NCI-H2081 treated with DMSO at 0.1 percent for 48 hours (cell line): Measurements from ENCODE around the gene PROSER3.
"Not testable (repeated sequence)": the region's sequence is repeated elsewhere in the genome, so short reads cannot be mapped to it uniquely, and the experiment has no call there.

Source experiments
- DNase-seq: peaks from one replicate; lab custom pipeline; 2025; lab: John Stamatoyannopoulos, UW

The PROSER3 gene

DNA sequence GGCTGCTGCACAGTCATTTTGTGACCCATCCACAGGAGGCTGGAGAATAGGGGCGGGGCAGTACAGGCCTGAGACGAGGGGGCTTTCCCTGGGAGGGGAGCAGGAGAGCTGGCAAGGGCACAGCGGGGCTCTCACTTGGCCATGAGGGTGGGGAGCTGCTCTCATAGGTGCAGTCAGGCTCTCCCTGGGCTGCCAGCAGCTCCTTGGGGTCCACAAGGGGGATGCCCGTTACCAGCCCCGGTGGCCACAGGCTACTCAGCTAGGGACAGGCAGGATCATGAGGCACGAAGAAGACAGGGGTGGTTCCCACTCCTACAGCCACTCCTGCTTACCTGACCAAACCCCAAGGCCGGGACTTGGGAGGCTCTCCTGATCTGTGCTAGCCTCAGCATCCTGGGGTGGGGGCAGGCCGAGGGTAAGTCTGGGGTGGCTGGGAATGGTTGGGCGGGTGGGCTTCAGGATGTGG lies 33.9 kb downstream of the PROSER3 start:
- no peak for DNase-seq

DNA sequence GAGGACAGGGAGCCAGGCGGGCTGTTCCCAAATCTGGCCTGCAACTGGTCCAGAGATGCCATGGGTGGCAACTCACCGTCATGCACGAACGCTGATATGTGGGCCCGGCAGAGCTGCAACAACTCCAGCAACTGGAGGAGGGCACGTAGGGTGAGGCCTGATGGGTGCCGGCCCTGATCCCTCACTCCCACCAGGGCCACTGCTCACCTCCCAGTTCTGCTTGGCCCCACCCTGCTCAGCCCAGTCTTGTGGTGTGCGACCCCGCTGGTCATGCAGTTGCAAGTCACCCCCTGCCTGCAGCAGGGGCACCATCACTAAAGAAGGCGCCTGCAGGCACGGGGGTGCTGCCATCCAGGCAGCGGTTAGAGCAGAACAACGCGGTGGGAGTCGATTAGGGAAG lies 34.3 kb downstream of the PROSER3 start:
- DNase-seq: no peak

DNA sequence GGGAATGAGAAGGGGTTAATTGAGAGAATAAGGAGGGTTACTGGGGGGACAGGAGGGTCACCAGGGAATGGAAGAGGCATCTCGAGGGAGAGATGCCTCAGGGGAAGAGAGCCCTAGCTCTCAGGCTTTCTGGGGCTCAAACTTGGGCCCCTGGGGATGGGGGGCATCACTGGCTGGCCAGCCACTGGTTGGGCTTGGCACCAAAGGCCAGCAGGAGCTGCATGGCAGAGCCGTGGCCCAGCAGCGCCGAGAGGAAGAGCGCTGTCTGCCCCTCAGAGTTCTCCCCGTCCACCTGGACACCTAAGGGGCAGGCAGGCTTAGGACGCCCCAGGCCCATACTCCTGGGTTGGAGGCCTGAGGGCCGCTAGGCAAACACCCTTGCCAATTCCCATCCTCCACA lies 34.9 kb downstream of the PROSER3 start:
- no peak for DNase-seq

DNA sequence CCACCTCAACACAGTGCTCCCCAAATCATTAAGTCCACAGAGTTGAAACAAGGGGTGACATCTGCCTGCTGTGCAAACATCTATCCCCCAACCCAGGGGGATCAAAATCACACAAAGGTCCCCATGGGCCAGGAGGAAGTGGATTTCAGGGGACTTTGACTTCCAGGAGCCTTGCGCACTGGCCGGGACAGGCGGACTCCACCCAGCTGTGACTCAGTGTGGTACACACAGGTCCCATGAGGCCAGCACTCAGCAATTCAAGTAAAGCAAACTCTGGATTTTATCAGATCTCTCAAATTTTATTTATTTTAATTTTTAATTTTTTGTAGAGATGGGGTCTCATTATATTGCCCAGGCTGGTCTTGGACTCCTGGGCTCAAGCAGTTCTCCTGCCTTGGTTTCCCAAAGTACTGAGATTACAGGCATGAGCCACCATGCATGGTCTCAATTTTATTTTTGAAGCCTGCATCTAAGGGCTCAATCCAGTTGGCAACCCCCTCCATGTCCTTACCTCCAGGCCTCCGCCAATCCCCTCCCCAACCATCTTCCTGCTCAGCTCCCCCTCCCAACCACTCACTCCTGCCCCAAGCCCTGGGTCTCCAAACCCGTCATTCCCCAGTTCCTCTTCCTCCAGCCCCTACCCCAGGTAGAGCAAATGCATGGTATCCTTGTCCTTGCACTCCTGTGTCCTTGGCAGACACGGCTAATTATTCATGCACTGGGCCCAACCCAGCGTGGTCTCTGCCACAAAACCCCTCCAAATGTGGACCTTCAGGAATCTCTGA lies 35.6 kb downstream of the PROSER3 start:
- no peak for DNase-seq

DNA sequence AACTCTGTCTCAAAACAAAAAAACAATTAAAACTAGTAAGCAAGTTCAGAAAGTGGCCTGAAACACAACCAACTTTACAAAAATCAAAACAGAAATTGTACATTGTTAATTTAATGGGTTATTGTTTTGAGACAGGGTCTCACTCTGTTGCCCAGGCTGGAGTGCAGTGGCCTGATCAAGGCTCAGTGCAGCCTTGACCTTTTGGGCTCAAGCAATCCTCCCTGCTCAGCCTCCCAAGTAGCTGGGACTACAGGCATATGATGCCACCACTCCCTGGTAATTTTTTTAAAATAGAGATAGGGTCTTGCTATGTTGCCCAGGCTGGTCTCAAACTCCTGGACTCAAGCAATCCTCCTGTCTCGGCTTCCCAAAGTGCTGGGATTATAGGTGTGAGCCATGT lies 37.6 kb downstream of the PROSER3 start:
- DNase-seq: not testable (repeated sequence)

DNA sequence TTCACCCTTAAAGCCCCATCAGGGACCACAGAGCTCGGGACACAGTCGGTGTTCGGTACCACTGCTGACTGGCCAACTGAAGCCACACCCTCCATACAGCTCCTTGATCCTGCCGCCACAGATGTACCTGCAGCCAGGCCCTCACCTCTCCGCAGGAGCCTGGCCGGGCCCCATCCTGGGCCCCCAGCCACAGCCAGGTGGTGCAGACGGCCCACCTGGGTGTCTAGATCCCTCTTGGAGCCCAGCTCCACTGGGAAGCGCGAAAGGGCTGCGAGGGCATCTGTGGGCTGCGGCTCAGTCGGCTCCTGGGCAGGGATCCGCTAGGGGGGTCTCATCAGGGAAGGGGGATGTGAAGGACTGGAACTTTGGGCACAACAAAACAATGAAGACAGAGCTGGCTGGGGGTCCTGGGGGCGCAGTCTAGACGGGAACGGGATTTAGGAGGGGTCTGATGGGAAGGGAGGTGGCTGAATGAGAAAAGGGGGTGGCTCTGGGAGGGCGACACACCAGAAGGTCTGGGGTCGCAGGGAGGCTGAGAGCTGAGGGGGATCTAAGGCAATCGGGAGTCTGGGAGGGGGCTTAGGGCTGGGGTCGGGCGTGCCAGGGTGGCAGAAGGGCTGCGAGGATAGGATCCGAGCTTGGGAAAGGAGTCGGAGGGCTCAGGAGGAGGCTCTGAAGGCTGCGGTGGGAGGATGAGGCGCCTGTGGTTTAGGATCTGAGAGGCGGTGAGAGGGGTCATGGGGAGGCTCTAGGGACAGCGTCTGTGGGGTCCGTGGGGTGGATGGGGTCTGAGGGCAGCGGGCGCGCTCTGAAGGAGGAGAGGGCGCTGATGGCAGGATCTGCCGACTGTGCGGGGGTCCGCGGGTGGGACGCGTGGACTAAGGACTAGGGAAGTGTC lies 38.9 kb downstream of the PROSER3 start:
- DNase-seq: no peak

DNA sequence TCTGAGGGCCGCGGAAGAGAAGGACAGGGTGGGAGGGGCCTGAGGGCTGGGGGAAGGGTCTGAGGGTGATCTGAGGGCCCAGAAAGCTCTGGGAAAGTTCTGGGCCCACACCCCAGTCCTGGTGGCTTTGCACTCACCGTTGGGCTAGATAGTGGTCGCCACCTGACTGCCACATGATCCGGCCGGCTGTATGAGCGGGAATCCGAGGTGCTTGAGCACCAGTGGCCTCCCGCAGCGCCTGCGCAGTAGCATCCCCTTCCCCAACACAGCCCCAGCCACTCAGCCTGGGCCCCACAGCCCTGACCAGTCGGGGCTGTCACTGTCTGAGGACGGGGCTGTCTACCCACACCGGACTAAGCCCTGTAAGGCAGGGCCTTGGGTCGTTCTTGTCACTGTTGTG lies 39.7 kb downstream of the PROSER3 start:
- DNase-seq: no peak

DNA sequence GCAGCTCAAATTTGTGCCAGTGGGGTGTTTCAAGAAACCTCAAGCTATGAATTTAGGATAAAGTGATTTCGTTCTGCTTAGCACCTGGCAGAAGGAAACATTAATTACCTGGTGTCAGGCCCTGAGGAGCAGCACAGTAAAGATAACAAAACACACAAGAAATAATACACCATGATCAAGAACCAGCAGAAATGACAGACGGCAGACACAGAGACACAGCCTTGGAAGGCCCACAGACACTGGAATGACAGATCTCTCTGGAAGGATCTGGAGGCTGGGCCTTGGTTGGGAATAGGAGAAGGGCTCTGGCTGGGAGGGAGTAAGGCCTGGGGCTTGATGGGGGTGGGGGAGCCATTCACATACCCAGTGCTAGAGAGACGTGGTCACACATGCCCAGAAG lies 43.9 kb downstream of the PROSER3 start:
- DNase-seq: no peak

DNA sequence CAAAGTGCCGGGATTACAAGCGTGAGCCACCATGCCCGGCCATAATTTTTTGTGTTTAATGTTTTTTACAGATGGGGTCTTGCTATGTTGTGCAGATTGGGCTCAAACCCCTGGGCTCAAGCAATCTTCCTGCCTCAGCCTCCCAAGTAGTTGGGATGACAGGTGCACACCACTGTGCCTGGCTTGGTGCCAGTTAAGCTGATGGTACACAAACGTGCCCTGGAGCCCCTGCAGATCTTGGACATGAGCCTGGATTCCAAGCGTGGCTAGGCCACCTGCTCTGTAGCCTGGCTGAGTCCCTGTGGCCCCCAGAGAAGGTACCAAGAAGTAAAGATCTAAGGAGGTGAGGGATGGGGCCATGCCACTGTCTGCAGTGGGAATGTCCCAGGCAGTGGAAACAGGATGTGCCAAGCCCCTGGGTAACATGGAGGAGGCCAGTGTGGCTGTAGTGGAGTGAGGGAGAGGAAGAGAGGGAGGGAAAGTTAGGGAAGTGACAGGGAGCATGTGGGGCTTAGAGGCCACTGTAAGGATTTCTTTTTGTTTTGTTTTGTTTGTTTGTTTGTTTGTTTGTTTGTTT lies 47.6 kb downstream of the PROSER3 start:
- no peak for DNase-seq

DNA sequence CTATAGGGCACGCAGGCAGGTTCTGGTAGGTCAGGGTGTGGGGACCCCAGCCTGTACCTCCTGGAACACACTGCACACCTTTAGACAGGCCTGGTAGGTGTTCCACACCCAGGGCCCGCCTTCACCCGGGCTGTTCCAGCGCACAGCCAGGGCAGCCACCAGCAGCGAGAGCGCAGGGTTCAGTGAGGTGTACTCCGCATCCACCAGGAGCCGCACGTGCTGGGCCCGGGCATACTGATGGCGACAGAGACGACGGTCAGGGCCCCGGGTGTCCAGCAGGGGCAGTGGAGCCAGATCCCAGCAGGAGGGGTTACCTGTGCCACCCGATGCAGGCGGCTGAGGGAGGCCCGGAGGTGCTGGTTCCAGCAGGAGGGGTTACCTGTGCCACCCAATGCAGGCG lies 48.6 kb downstream of the PROSER3 start:
- DNase-seq: no peak

DNA sequence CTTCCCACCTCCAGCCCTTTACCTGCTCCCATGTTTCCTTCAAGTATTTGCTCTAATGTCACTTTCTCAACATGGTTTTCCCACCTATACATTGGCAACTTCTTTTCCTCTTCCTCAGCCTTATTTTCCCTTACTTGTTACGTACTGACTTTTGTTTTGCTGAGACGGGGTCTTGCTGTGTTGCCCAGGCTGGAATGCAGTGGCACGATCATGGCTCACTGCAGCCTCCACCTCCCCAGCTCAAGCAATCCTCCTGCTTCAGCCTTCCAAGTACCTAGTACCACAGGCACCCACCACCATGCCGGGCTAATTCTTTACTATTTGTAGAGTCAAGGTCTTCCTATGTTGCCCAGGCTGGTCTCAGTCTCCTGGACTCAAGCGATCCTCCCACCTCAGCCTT lies 49.7 kb downstream of the PROSER3 start:
- no peak for DNase-seq

DNA sequence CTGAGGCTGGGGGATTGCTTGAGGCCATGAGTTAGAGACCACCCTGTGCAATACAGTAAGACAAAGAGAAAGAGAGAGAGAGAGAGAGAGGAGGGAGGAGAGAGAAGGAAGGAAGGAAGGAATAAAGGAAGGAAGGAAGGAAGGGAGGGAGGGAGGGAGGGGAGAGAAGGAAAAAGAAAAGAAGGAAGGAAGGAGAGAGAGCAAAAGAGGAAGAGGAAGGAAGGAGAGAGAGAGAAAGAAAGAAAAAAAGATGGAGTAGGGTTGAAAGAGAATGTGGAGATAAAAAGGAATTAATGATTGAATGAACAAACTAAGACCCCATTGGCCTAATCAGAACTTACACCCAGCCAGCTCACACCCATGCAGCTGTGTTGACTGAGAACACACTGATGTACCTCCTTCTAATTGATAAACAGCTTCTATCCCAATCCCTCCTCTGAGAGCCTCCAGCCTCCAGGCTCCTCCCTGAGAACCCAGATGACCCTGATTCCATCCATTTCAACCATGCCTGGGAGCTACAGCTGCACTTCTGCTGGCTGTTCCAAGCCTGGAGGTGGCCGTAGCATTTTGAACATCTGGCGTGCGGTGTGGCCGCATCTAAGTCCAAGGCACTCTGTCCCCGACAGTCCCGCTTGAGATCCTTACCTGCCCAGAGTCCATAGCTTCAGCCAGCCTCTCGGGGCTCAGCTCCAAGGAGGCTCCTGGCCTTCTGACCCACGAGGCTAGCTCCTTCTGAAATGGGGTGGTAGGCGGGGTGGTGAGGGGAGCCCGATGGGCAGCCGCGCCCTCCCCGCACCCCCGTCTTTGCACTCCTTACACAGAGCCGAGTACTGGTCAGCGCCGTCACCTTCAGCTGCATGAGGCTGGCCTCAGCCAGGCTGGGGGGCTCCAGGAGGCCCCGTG lies 53.6 kb downstream of the PROSER3 start:
- DNase-seq: no peak

DNA sequence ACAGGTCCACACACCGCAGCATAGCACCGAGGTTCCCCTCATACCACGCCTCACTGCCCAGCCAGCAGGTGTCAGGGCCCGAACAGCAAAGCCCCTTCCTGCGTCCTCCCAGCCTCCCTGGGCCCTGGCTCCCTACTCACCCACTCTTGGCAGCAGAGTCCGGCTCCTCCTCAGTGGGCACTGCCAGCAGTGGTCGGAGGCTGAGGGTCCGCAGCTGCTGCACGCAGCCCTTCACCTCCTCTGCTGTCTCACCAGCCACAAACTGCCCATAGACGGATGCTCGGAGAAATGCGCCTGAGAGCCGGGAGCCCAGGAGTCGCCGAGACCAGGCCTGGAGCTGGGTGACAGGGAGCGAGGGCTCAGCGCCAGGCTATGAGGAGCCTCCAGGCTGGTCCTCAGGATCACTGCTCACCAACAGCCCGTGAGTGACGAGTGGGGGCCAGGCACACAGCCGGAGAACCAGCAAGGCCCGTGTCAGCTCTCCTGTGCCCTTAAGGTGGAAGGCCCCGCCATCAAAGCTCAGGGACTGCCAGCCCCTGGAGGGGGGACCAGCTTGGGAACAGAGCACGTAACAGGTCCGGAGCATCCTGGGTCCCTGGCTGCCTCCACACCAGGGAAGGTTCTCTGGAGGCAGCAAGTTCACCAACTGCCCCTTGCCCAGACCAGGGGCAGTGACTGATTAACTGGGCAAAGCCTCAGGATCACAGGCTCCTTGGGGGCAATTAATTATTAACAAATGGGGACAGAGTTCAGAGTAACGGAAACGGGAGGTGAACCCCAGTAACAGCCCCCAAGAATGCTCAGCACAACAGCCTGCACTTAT lies 54.5 kb downstream of the PROSER3 start, which contains the start of gene PRODH2:
Gene PRODH2, minus strand, starts transcription at position 626 of the 823 bp plus-strand sequence. Its CDS starts 40 bp downstream, at position 586.
- no peak for DNase-seq

DNA sequence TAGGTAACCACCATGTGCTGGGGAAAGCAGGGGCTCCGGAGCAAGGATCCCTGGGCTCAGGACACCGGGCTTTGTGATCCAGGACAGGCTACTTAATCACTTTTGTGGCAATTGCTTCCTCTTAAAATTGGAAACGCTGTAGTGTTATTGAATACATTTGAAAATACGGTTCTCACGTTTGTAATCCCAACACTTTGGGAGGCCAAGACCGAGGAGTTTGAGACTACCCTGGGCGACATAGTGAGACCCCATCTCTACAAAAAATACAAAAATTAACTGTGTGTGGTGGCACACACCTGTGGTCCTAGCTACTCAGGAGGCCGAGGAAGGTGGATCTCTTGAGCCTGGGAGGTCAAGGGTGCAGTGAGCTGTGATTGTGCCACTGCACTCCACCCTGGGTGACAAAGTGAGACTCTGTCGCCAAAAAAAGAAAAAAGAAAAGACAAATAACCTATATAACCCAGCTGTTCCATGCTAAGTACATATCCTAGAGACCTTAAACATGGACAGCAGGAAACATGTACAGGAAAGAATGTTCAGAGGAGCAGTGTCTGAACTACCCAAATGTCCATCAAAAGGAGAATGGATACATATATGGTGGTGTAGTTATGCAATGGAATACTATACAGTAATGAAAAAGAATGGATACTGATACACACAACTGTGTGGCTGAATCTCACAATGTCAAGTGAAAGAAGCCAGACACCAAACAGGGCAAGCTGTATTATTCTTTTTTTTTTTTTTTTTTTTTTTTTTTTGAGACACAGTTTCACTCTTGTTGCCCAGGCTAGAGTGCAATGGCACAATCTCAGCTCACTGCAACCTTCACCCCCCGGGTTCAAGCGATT lies 55.3 kb downstream of the PROSER3 start:
- no peak for DNase-seq

DNA sequence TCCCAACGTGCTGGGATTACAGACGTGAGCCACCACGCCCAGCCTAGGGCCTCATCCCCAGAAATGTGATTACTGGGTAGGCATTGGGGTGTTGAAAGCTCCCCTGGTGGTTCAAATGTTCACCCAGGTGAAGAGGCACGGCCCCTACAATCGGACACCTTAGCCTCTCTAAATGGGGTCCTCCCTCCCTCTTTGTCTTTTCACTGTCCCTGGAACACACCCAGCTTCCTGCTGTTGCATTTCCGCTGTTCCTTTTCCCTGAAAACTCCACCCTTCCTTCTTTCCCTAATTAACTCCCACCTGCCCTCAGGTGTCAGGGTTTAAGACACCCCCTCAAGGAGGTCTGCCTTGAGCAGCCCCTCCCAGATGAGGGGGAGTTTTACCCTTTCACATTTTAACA lies 58.3 kb downstream of the PROSER3 start:
- DNase-seq: no peak

DNA sequence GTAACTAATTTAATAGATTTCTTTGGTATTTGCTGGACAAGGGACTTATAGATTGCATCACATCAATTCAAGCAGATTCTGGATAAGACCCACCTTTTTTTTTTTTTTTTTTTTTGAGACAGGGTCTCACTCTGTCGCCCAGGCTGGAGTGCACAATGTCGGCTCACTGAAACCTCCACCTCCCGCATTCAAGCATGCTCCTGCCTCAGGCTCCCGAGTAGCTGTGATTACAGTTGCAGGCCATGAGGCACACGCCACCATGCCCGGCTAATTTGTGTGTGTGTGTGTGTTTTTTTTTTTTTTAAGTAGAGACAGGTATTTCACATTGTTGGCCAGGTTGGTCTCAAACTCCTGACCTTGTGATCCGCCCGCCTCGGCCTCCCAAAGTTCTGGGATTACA lies 58.9 kb downstream of the PROSER3 start:
- no peak for DNase-seq

DNA sequence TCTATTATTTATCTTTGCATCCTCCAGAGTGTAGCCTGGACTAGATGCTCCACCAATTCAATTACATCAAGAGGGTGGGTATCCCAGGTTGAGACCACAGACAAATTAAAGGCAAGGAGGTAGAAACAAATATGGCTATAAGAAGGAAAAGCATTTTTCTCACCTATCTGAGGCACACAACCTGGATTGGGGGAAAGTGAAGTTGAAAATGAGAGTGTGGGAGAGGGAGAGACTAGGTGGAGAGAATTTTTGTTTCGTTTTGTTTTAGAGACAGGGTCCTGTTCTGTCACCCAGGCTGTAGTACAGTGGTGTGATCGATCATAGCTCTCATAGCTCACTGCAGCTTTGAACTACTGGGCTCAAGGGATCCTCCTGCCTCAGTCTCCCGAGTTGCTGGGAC lies 60.5 kb downstream of the PROSER3 start:
- DNase-seq: no peak
